WTC11 (cell line): ENCODE results near the gene ARHGEF39. TPM values are rescaled to one million over a fixed set of nuclear protein-coding genes. Genes with fewer than 3 reads are reported as not detected.
"Not testable (repeated sequence)": the region's sequence is repeated elsewhere in the genome, so short reads cannot be mapped to it uniquely, and the experiment has no call there.

Experiments
- ATAC-seq: fragments of 200-7000 bp; cut with Tn5 transposase; 2 replicates; pipeline ENCODE4 v1.10.0; 2021; ENCODE audit warnings: mild to moderate bottlenecking, moderate library complexity
- CTCF ChIA-PET: fragments of 300-600 bp; sonication (Branson Sonifier 250); formaldehyde crosslinking; loops from one replicate; lab custom pipeline; 2021; ENCODE audit warnings: antibody characterized with exemption; lab: Charles Lee
- POLR2A ChIA-PET: fragments of 350-600 bp; sonication (Branson Sonifier 250); formaldehyde crosslinking; loops from one replicate; lab custom pipeline; 2021; ENCODE audit warnings: antibody characterized with exemption; lab: Charles Lee
- DNase-seq: peaks from one replicate; pipeline ENCODE4 v3.0.0; 2021; ENCODE audit warnings: low spot score
- H3K27ac Mint-ChIP-seq: 2 replicates; pipeline ENCODE4 v1.8.0; 2021; ENCODE audit warnings: mixed read lengths
- H3K27me3 Mint-ChIP-seq: 2 replicates; pipeline ENCODE4 v1.8.0; 2021; ENCODE audit warnings: low read depth, mild to moderate bottlenecking, moderate library complexity, mixed read lengths
- H3K36me3 Mint-ChIP-seq: 2 replicates; pipeline ENCODE4 v1.8.0; 2021; ENCODE audit warnings: mixed read lengths
- H3K4me1 Mint-ChIP-seq: 2 replicates; pipeline ENCODE4 v1.8.0; 2022; ENCODE audit warnings: mixed read lengths
- H3K4me3 Mint-ChIP-seq: 2 replicates; pipeline ENCODE4 v1.8.0; 2021; ENCODE audit warnings: mild to moderate bottlenecking, moderate library complexity, mixed read lengths
- H3K9me3 Mint-ChIP-seq: 2 replicates; pipeline ENCODE4 v1.8.0; 2021; ENCODE audit warnings: mixed read lengths
- ATF2 ChIP-seq: sonication (generic); formaldehyde crosslinking; IDR thresholded peaks from 2 replicates; pipeline ENCODE4 v1.8.1; 2022; ENCODE audit warnings: low read depth, missing genetic modification reagents, borderline replicate concordance
- ATF6 ChIP-seq: sonication (generic); formaldehyde crosslinking; IDR thresholded peaks from 2 replicates; pipeline ENCODE4 v1.8.1; 2023; ENCODE audit warnings: mild to moderate bottlenecking, missing genetic modification reagents
- CREM ChIP-seq: sonication (generic); formaldehyde crosslinking; IDR thresholded peaks from 2 replicates; pipeline ENCODE4 v1.8.1; 2022; ENCODE audit warnings: mild to moderate bottlenecking, missing genetic modification reagents, moderate library complexity
- E2F1 ChIP-seq: sonication (generic); formaldehyde crosslinking; IDR thresholded peaks from 2 replicates; pipeline ENCODE4 v1.8.0; 2022; ENCODE audit warnings: mild to moderate bottlenecking, missing genetic modification reagents
- E2F4 ChIP-seq: sonication (generic); formaldehyde crosslinking; IDR thresholded peaks from 2 replicates; pipeline ENCODE4 v1.8.1; 2022; ENCODE audit warnings: low read depth, mild to moderate bottlenecking, moderate library complexity, missing genetic modification reagents, borderline replicate concordance
- E2F5 ChIP-seq: sonication (generic); formaldehyde crosslinking; IDR thresholded peaks from 2 replicates; pipeline ENCODE4 v1.8.1; 2022; ENCODE audit warnings: mild to moderate bottlenecking, moderate library complexity, missing genetic modification reagents
- GABPB1 ChIP-seq: sonication (generic); formaldehyde crosslinking; IDR thresholded peaks from 2 replicates; pipeline ENCODE4 v1.8.1; 2023; ENCODE audit warnings: mild to moderate bottlenecking, missing genetic modification reagents
- IRF2 ChIP-seq: sonication (generic); formaldehyde crosslinking; IDR thresholded peaks from 2 replicates; pipeline ENCODE4 v1.8.0; 2022; ENCODE audit warnings: low read depth, missing genetic modification reagents, borderline replicate concordance
- NR3C1 ChIP-seq: sonication (generic); formaldehyde crosslinking; conservative IDR thresholded peaks from 2 replicates; pipeline ENCODE4 v1.8.1; 2023; ENCODE audit warnings: low read depth, mild to moderate bottlenecking, missing genetic modification reagents
- PRDM15 ChIP-seq: sonication (generic); formaldehyde crosslinking; IDR thresholded peaks from 2 replicates; pipeline ENCODE4 v1.8.0; 2022; ENCODE audit warnings: missing genetic modification reagents
- TEAD1 ChIP-seq: sonication (generic); formaldehyde crosslinking; IDR thresholded peaks from 2 replicates; pipeline ENCODE4 v1.8.0; 2022; ENCODE audit warnings: mild to moderate bottlenecking, missing genetic modification reagents
- TP53 ChIP-seq: sonication (generic); formaldehyde crosslinking; IDR thresholded peaks from 2 replicates; pipeline ENCODE4 v1.8.1; 2023; ENCODE audit warnings: mild to moderate bottlenecking, missing genetic modification reagents
- USF1 ChIP-seq: sonication (generic); formaldehyde crosslinking; IDR thresholded peaks from 2 replicates; pipeline ENCODE4 v1.8.0; 2022; ENCODE audit warnings: mild to moderate bottlenecking, missing genetic modification reagents
- ZNF396 ChIP-seq: fragments of 250-450 bp; sonication (Bioruptor Pico); IDR thresholded peaks from 2 replicates; pipeline ENCODE4 v1.8.0; 2021; ENCODE audit warnings: mild to moderate bottlenecking, moderate library complexity, borderline replicate concordance
- total RNA-seq: library from RNA; stranded (reverse); gene quantifications from 3 replicates; pipeline ENCODE4 v1.2.3, GENCODE V29; 2021

The ARHGEF39 gene
- total RNA-seq, 1 experiment from 2014 or later = 23.8 TPM

GRCh38 chr9:35639631-35640030, 25.4 kb downstream of the ARHGEF39 start:
- H3K27me3 Mint-ChIP-seq = peaks cover 11% of the 10 kb centered on the region
- peaks cover 17% of the 10 kb centered on the region for H3K36me3 Mint-ChIP-seq
- H3K9me3 Mint-ChIP-seq = peaks cover 31% of the 10 kb centered on the region
- TF ChIP-seq TP53 (CRISPR knock-in tag) (no peak), E2F1 (CRISPR knock-in tag) (no peak), ATF6 (CRISPR knock-in tag) (no peak), USF1 (CRISPR knock-in tag) (no peak), NR3C1 (CRISPR knock-in tag) (no peak), E2F5 (CRISPR knock-in tag) (no peak), CREM (CRISPR knock-in tag) (no peak), ATF2 (no peak), ZNF396 (CRISPR knock-in tag) (no peak), E2F4 (CRISPR knock-in tag) (no peak), IRF2 (CRISPR knock-in tag) (no peak), GABPB1 (CRISPR knock-in tag) (no peak), TEAD1 (CRISPR knock-in tag) (no peak), PRDM15 (no peak)
- DNase-seq (no peak), ATAC-seq (no peak)
- CTCF ChIA-PET = interaction anchor here (1.4 kb wide), 1 partner anchor 57 kb away, joined by 3 read pairs; no protein-coding TSS in a partner anchor
- H3K27ac Mint-ChIP-seq = no peak overlapping the region
- POLR2A ChIA-PET = no interaction called here
- H3K4me3 Mint-ChIP-seq = no peak overlapping the region
- no peaks in the 10 kb centered on the region; the same call in 1 of the 2 replicates for H3K4me1 Mint-ChIP-seq

GRCh38 chr9:35639225-35639624, 25.8 kb downstream of the ARHGEF39 start:
- H3K36me3 Mint-ChIP-seq = peaks cover 17% of the 10 kb centered on the region
- ATAC-seq, CTCF ChIA-PET, H3K27ac Mint-ChIP-seq, POLR2A ChIA-PET, H3K4me1 Mint-ChIP-seq, H3K4me3 Mint-ChIP-seq, DNase-seq: not testable (repeated sequence)
- peaks cover 11% of the 10 kb centered on the region for H3K27me3 Mint-ChIP-seq
- H3K9me3 Mint-ChIP-seq = peaks cover 31% of the 10 kb centered on the region

GRCh38 chr9:35638751-35639150, 26.2 kb downstream of the ARHGEF39 start:
- DNase-seq, ATAC-seq, H3K4me1 Mint-ChIP-seq, POLR2A ChIA-PET, H3K27ac Mint-ChIP-seq, CTCF ChIA-PET, H3K4me3 Mint-ChIP-seq: not testable (repeated sequence)
- Mint-ChIP-seq H3K9me3 (peaks cover 31% of the 10 kb centered on the region), H3K27me3 (peaks cover 11% of the 10 kb centered on the region), H3K36me3 (peaks cover 17% of the 10 kb centered on the region)

- H3K4me1 Mint-ChIP-seq, H3K4me3 Mint-ChIP-seq, ATAC-seq, CTCF ChIA-PET, H3K27ac Mint-ChIP-seq, DNase-seq, POLR2A ChIA-PET: not testable (repeated sequence)
- H3K9me3 Mint-ChIP-seq = peaks cover 31% of the 10 kb centered on the region
- H3K27me3 Mint-ChIP-seq = peaks cover 11% of the 10 kb centered on the region
- H3K36me3 Mint-ChIP-seq = peaks cover 17% of the 10 kb centered on the region
These were observed 27.5 kb downstream of the ARHGEF39 start for GRCh38 chr9:35637427-35637955.

- H3K4me3 Mint-ChIP-seq, ATAC-seq, H3K27ac Mint-ChIP-seq, H3K4me1 Mint-ChIP-seq, DNase-seq, POLR2A ChIA-PET, CTCF ChIA-PET: not testable (repeated sequence)
- Mint-ChIP-seq H3K27me3 (peaks cover 11% of the 10 kb centered on the region), H3K9me3 (peaks cover 31% of the 10 kb centered on the region), H3K36me3 (peaks cover 17% of the 10 kb centered on the region)
These were observed 28.1 kb downstream of the ARHGEF39 start for GRCh38 chr9:35636877-35637246.
